HG02970 (cell line): ENCODE data around the gene TK1.
"Not testable (repeated sequence)": the region's sequence is repeated elsewhere in the genome, so short reads cannot be mapped to it uniquely, and the experiment has no call there.

Experiments
- ATAC-seq: cut with Tn5 transposase; IDR thresholded peaks from one replicate; pipeline ENCODE4 v1.9.1; 2021; ENCODE audit warnings: mild to moderate bottlenecking, moderate library complexity, moderate number of reproducible peaks; ENCODE audit not compliant: unreplicated experiment, low FRiP score

The TK1 gene, protein sequence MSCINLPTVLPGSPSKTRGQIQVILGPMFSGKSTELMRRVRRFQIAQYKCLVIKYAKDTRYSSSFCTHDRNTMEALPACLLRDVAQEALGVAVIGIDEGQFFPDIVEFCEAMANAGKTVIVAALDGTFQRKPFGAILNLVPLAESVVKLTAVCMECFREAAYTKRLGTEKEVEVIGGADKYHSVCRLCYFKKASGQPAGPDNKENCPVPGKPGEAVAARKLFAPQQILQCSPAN

DNA sequence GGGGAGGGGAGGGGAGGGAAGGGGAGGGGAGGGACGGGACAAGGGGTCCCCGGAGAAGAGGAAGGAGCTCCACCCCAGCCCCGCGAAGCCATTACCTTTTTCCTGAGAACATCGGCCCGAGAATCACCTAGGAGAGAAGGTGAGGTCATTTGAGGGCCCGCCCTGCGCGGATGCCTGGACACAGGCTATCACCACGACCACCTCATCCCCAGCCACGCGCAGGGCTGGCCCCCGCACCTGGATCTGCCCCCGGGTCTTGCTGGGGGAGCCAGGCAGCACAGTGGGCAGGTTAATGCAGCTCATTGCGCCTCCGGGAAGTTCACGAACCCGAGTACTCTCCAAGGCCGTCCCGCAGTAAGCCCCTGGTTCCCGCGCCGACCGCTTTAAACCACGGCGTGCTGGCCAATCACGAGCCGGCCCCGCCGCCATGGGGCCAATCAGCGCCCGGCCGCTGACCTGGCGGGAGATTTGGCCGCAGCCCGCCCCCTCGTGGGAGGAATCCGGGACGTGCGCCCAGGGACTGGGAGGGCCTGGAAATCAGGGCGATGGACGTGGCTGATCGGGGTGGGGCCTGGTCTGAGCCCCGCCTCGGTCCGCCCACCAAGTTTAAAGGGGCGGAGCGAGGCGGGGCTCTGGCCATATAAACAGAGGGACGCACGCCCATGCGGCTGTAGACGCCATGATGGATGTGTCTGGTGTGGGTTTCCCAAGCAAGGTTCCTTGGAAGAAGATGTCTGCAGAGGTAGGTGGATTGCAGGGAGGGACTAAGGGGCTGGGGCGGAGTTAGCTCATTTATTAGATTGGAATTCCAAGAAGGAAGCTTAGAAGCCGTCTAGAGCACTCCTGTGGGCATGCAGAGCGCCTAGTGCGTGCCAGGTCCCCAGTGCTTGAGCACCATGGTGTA, at the start of gene TK1, which contains the start of gene AFMID:
Gene TK1 (minus strand): TSS at position 361 of the 904 bp plus-strand sequence. CDS start 58 bp downstream, at position 303.
Gene AFMID (plus strand): TSS at position 671 of the 904 bp plus-strand sequence. CDS start 9 bp downstream, at position 680.
- peak; percentile 84 for ATAC-seq

GRCh38 chr17:78235885-78236284, 49.0 kb upstream of the TK1 start:
- ATAC-seq: no peak

DNA sequence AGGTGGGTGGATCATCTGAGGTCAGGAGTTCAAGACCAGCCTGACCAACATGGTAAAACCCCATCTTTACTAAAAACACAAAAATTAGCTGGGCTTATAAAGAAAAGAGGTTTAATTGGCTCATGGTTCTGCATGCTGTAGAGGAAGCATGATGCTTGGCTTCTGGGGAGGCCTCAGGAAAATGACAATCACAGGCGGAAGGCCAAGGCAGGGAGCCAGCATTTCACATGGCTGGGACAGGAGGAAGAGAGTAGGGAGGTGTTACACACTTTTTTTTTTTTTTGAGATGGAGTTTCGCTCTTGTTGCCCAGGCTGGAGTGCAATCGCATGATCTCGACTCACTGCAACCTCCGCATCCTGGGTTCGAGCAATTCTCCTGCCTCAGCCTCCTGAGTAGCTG, 48.2 kb upstream of the TK1 start:
- not testable (repeated sequence) for ATAC-seq

DNA sequence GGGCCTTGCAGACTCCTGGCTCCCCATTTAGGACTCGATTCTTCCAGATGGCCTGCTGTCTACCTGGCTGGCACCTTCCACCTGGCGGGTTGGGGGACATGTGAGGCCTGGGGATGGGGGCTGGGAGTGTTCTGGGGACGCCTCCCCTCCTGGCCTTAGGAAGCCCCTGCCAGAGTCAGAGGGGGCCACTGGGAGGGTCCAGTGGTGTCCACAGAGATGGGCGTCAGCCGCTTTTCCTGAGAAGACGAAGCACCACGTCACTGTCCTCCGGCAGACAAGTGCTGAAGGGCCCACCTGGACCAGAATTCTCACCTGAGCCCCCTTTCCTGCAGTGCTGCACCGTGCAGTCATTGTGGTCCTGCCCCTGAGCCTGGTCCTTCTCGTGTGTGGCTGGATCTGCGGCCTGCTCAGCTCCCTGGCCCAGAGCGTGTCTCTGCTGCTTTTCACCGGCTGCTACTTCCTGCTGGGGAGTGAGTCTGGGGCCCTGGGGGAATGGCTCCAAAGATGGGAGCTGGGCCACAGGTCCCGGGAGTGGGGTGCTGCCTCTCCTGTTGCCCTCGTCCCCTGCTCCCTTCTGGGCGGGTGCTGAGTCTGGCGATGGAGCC, 47.5 kb upstream of the TK1 start:
- no peak for ATAC-seq

- ATAC-seq: no peak
These were observed 46.8 kb upstream of the TK1 start for GRCh38 chr17:78233678-78234077.

DNA sequence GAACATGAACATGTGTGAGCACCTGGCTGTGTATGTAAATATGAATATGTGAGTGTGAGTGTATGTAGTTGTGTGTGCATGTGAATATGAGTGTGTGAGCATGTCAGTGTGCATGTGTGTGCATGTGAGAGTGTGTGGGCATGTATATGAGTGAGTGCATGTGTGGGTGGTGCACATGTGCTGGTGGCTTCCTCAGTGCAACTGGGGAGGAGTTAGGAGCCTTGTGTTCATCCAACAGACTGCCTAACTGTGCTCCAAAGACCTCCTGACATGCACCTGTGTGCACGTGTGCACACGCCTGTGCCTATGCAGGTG, 46.0 kb upstream of the TK1 start:
- ATAC-seq: no peak

GRCh38 chr17:78231991-78232858, 45.4 kb upstream of the TK1 start:
- no peak for ATAC-seq

GRCh38 chr17:78230996-78231935, 44.4 kb upstream of the TK1 start, which contains the start of gene TMEM235:
Gene TMEM235 (plus strand): TSS chr17:78231631. CDS start chr17:78232024, 393 bp downstream.
- no peak for ATAC-seq

DNA sequence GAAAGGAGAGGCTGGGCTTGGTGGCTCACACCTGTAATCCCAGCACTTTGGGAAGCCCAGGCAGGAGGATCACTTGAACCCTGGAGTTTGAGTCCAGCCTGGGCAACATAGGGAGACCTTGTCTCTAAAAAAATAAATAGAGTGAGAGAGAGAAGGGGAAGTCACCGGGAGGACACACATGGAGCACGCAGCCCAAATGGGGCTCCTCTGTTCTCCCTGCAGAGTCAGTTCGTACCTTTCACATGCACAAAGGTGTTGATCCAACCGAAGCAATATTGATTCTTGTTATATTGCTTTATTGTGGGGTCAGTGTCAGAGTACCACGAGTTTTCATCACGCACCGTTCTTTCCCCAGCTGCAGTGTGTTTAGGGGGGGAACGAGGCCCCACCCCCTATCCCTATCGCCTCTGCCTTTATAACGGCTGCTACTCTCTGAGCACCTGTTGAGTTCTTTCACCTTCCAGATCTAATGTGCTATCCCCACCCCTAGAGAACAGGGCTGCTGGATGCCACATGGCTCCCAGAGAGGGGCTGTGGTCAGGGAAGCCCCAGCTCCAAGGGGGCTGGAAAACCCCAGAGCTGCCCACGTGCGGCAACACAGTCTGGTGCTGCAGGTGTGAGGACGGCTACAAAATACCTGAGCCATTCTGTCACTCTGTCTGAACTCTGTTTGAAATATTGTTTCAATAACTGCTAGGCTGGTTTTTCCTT, 43.6 kb upstream of the TK1 start:
- ATAC-seq: no peak

DNA sequence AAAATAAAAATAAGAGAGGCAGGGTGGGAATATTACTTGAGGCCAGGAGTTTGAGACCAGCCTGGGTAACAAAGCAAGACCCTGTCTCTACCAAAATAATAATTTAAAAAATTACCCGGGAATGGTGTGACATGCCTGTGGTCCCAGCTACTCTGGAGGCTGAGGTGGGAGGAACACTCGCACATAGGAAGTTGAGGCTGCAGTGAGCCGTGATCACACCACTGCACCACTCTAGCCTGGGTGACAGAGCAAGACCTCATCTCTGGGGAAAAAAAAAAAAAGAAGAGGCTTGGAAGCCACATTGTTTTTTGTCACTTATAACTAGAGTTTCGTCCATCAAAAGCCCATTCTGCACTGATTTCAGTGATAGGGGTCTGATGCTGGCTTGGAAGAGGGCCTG, 41.3 kb upstream of the TK1 start:
- ATAC-seq: no peak

DNA sequence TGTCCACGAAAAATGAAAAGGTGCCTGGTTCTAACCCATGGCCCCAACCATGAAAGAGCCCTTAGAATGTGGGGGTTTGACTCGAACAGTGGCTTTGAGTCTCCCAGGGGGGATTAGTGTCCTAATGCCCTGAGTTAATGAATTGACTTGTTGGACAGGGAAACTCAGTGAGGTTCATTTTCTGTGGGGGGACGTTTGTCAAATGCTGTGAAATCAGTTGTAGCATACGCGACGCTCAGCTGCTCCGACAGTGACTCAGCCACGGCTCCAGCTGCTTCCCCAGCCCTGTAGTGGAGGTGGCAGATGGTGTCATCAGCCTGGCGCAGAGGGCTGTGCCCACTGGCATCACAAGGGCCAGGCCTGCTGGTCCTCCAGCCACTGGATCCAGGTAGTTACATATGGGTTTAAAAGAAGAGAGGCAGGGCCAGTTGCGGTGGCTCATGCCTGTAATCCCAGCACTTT, 40.6 kb upstream of the TK1 start:
- ATAC-seq: no peak

GRCh38 chr17:78226759-78227454, 40.1 kb upstream of the TK1 start:
- no peak for ATAC-seq

DNA sequence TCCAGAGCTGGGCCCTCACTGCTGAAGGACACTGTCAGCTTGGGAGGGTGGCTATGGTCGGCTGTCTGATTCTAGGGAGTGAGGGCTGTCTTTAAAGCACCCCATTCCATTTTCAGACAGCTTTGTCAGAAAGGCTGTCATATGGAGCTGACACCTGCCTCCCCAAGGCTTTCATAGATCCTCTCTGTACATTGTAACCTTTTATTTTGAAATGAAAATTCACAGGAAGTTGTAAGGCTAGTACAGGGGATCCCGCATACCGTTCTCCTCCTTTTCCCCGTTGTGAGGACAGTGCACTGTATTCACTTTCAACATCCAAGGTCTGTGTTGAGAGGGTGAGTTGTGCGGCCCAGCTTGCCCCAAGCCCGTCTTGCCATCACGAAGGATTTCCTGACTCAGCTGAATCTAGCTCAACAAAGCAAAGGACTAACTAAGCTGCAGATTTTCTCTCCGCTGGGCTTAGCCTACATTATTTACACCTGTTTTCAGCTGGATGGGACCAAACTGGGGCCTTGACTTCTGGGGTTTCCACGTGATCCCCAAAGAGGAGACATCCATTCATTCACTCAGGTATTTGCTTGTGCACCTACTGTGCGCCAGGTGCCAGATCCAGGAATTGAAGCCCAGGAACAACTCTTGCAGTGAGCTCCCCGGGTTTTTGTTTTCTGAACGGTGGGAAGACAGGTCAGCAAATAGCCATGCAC, 39.4 kb upstream of the TK1 start:
- ATAC-seq: no peak

DNA sequence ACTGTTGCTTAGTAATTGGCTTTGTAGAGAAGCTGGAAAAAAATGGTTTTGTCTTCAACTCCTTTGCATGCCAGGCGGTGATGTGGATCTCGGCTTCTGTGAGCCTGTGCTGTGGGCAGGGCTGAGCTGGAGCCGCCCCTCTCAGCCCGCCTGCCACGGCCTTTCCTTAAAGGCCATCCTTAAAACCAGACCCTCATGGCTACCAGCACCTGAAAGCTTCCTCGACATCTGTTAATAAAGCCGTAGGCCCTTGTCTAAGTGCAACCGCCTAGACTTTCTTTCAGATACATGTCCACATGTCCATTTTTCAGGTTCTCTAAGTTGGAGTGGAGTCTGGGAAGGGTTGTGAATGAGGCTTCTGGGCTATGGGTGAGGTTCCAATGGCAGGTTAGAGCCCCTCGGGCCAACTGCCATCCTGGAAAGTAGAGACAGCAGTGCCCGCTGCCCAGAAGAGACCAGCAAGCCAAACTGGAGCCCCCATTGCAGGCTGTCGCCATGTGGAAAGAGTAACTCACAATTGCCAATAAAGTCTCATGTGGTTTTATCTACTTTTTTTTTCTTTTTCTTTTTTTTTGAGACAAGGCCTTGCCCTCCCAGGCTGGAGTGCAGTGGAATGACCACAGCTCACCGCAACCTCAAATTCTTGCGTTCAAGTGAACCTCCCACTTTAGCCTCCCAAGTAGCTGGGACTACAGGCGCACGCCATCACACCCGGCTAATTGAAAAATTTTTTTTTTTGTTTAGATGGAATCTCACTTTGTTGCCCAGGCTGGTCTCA, 38.4 kb upstream of the TK1 start:
- ATAC-seq: no peak

DNA sequence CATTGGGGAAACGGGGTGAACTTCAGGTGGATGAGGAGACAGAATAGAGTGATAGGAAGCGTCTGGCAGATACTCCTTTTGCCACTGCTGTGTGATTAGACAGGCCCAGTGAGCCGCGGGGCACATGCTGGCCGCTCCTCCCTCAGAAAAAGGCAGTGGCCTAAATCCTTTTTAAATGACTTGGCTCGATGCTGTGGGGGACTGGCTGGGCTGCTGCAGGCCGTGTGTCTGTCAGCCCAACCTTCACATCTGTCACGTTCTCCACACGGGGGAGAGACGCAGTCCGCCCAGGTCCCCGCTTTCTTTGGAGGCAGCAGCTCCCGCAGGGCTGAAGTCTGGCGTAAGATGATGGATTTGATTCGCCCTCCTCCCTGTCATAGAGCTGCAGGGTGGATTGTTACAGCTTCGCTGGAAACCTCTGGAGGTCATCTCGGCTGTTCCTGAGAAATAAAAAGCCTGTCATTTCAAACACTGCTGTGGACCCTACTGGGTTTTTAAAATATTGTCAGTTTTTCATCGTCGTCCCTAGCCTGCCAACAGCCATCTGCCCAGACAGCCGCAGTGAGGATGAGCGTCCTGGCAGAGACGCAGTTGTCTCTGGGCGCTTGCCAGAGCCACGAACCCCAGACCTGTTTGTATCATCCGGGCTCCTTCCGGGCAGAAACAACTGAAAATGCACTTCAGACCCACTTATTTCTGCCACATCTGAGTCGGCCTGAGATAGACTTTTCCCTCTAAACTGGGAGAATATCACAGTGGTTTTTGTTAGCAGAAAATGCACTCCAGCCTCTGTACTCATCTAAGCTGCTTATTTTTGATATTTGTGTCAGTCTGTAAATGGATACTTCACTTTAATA, 37.6 kb upstream of the TK1 start:
- no peak for ATAC-seq

- no peak for ATAC-seq
These were observed 36.9 kb upstream of the TK1 start for GRCh38 chr17:78223765-78224164.
